ENCODE measurements around the gene PARD6G. TPM values are rescaled to one million over a fixed set of nuclear protein-coding genes. Genes with fewer than 3 reads are reported as not detected.
"Not testable (repeated sequence)": the region's sequence is repeated elsewhere in the genome, so short reads cannot be mapped to it uniquely, and the experiment has no call there.

The PARD6G gene
- total and polyA plus RNA-seq, 7 donors, result 1.2 to 13.0 (median 7.8) TPM; not detected in 1

DNA sequence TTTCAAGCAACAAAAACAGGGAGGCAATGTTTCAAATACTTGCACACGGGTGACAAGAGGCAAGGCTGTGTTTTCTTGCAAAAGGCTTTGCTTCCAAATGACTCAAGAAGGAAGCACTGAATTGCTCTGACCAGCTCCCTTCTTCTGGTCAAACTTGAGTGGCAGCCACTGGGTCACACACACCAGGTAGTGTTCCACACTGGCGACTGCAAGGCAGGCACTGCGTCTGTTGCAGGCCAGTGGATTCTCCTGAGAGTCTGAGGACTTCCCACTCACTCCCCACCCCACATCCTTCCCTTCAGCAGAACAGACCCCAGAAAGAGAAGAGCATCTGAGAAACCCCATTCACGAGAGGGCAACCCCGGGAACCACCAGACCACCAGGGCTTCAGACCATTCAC lies 19.8 kb downstream of the PARD6G start:
- intact Hi-C loops (cut with DNase I), result no loop called here
- TF ChIP-seq, protein P1, sequence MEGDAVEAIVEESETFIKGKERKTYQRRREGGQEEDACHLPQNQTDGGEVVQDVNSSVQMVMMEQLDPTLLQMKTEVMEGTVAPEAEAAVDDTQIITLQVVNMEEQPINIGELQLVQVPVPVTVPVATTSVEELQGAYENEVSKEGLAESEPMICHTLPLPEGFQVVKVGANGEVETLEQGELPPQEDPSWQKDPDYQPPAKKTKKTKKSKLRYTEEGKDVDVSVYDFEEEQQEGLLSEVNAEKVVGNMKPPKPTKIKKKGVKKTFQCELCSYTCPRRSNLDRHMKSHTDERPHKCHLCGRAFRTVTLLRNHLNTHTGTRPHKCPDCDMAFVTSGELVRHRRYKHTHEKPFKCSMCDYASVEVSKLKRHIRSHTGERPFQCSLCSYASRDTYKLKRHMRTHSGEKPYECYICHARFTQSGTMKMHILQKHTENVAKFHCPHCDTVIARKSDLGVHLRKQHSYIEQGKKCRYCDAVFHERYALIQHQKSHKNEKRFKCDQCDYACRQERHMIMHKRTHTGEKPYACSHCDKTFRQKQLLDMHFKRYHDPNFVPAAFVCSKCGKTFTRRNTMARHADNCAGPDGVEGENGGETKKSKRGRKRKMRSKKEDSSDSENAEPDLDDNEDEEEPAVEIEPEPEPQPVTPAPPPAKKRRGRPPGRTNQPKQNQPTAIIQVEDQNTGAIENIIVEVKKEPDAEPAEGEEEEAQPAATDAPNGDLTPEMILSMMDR (IDR thresholded peaks at IDR 0.05), result no peak
- TF ChIP-seq POLR2AphosphoS5 (IDR thresholded peaks at IDR 0.05) (no peak), EP300 (IDR thresholded peaks at IDR 0.05) (no peak), POLR2A (IDR thresholded peaks at IDR 0.05) (no peak)
- 86 to 88% methylated on average over 5 of the region's 5 CpGs for WGBS, 2 donors

DNA sequence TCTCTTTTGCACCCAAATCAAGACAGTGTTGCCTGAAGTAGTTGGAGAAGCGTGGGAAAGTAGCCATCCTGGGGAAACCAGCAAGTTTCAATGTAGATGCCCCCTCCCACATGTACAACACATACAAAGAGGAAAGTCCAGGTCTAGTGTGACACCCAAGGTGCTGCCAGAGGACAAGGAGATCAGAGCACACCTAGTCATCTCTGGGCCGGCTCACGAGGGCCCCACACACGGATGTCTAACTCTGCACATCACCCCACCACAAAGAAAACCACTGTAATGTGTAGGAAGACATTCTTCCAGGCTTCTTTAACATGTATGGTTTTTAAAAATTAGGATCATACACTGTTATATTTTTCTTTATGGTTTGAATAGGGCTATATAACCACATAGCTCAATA lies 21.6 kb downstream of the PARD6G start:
- no peaks in the 10 kb centered on the region for H3K9me3 ChIP-seq
- no peak for DNase-seq
- WGBS, 2 donors, result 72 to 77% methylated on average over 4 of the region's 4 CpGs
- H3K27ac ChIP-seq, result no peak overlapping the region
- H3K4me3 ChIP-seq, result no peak overlapping the region
- TF ChIP-seq POLR2A (IDR thresholded peaks at IDR 0.05) (no peak), EP300 (IDR thresholded peaks at IDR 0.05) (no peak), POLR2AphosphoS5 (IDR thresholded peaks at IDR 0.05) (no peak)
- TF ChIP-seq, protein P1 (IDR thresholded peaks at IDR 0.05), result no peak
- H3K36me3 ChIP-seq, result no peaks in the 10 kb centered on the region
- intact Hi-C loops (cut with DNase I), result no loop called here
- H3K27me3 ChIP-seq, result no peaks in the 10 kb centered on the region
- no peaks in the 10 kb centered on the region for H3K4me1 ChIP-seq

More for the DNA sequence above, 19.8 kb downstream of the PARD6G start:
- Histone ChIP-seq H3K36me3 (no peaks in the 10 kb centered on the region), H3K27me3 (no peaks in the 10 kb centered on the region), H3K9me3 (no peaks in the 10 kb centered on the region), H3K4me3 (no peak overlapping the region), H3K4me1 (no peaks in the 10 kb centered on the region), H3K27ac (no peak overlapping the region)
- no peak for DNase-seq

DNA sequence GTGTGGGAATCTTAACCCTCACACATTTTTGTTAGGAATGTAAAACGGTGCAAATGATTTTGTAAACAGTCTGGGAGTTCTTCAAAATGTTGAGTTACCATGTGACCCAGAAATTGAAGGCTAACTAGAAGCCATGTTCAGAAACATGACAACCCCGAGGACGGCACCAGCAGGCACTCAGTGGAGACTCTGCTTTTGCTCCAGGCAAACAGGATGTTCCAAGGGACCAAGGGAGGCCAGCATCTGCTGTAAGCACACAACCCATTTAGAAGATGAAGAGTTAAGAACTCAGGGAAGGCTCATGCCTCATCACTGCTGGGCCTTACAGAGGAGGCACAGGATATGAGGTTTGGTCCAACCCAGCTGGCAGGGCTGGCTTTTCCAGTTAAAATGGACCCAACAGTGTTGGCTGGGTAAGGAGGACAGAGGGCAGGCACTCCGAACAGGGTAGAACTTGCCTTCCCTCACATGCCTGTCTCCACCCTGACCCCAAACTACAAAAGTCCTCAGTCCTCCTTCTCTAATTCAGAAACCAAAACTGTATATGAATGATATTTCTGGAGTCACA lies 23.6 kb downstream of the PARD6G start:
- H3K9me3 ChIP-seq, result no peaks in the 10 kb centered on the region
- H3K4me1 ChIP-seq, result no peaks in the 10 kb centered on the region
- H3K4me3 ChIP-seq, result no peak overlapping the region
- H3K36me3 ChIP-seq, result no peaks in the 10 kb centered on the region
- no peak overlapping the region for H3K27ac ChIP-seq
- peak; percentile 50 for DNase-seq
- WGBS, 2 donors, result 42 to 59% methylated on average over 4 of the region's 4 CpGs
- intact Hi-C loops (cut with DNase I), result no loop called here
- TF ChIP-seq EP300 (IDR thresholded peaks at IDR 0.05), result no peak
- TF ChIP-seq POLR2A (IDR thresholded peaks at IDR 0.05), result no peak
- no peak for TF ChIP-seq POLR2AphosphoS5 (IDR thresholded peaks at IDR 0.05)
- TF ChIP-seq, protein P1 (IDR thresholded peaks at IDR 0.05), result no peak
- H3K27me3 ChIP-seq, result no peaks in the 10 kb centered on the region

DNA sequence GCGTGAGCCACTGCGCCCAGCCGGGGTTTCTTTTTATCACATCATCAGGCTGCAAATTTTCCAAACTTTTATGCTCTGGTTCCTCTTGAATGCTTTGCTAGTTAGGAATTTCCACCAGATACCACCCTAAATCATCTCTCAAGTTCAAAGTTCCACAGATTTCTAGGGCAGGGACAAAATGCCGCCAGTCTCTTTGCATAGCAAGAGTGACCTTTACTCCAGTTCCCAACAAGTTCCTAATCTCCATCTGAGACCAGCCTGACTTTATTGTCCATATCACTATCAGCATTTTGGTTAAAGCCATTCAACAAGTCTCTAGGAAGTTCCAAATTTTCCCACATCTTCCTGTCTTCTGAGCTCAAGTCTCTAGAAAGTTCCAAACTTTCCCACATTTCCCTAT lies 27.8 kb downstream of the PARD6G start:
- H3K27ac ChIP-seq; H3K36me3 ChIP-seq; H3K4me1 ChIP-seq; H3K9me3 ChIP-seq; H3K27me3 ChIP-seq; DNase-seq; intact Hi-C loops (cut with DNase I); H3K4me3 ChIP-seq: not testable (repeated sequence)
- WGBS, 2 donors, result 85 to 89% methylated on average over 4 of the region's 4 CpGs

DNA sequence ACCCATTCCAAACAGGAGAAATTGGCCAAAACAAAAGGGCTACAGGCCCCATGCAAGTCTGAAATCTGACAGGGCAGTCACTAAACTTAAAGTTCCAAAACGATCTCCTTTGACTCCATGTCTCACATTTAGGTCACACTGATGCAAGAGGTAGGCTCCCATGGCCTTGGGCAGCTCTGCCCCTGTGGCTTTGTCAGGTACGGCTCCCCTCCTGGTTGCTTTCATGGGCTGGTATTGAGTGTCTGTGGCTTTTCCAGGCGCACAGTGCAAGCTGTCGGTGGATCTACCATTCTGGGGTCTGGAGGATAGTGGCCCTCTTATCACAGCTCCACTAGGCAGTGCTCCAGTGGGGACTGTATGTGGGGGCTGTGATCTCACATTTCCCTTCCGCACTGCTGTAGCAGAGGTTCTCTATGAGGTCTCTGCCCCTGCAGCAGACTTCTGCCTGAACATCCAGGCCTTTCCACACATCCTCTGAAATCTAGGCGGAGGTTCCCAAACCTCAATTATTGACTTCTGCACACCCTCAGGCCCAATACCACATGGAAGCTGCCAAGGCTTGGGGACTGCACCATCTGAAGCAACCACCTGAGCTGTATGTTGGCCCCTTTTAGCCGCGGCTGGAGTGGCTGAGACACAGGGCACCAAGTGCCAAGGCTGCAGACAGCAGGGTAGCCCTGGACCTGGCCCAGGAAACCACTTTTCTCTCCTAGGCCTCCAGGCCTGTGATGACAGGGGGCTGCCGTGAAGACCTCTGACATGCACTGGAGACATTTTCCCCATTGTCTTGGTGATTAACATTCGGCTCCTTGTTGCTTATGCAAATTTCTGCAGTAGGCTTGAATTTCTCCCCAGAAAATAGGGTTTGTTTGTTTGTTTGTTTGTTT lies 28.7 kb downstream of the PARD6G start:
- H3K27ac ChIP-seq, result no peak overlapping the region
- H3K4me1 ChIP-seq, result no peaks in the 10 kb centered on the region
- no peak for TF ChIP-seq POLR2A (IDR thresholded peaks at IDR 0.05)
- TF ChIP-seq, protein P1 (IDR thresholded peaks at IDR 0.05), result no peak
- TF ChIP-seq POLR2AphosphoS5 (IDR thresholded peaks at IDR 0.05), result no peak
- no peak for TF ChIP-seq EP300 (IDR thresholded peaks at IDR 0.05)
- intact Hi-C loops (cut with DNase I), result no loop called here
- no peaks in the 10 kb centered on the region for H3K27me3 ChIP-seq
- no peak overlapping the region for H3K4me3 ChIP-seq
- no peak for DNase-seq
- 93 to 95% methylated on average over 10 of the region's 10 CpGs for WGBS, 2 donors
- H3K36me3 ChIP-seq, result no peaks in the 10 kb centered on the region
- H3K9me3 ChIP-seq, result no peaks in the 10 kb centered on the region

Data from sigmoid colon (tissue), 7 donors.